Stimulated activated CD4-positive, alpha-beta T cell treated with anti-CD3 and anti-CD28 coated beads, TNF-alpha, amount 100 ng/mL, for 4 hours (primary cell): ENCODE measurements around the gene LHFPL4.
"Not testable (repeated sequence)": the region's sequence is repeated elsewhere in the genome, so short reads cannot be mapped to it uniquely, and the experiment has no call there.

Experiments
- DNase-seq, 3 experiments: peaks; one replicate each; pipeline ENCODE4 v3.0.0-alpha.2; 2020; ENCODE audit warnings: low read depth in 3 of 3

The LHFPL4 gene

GRCh38 chr3:9553021-9553947 lies at the start of gene LHFPL4:
TSS of gene LHFPL4 (minus strand) at chr3:9553822. CDS start at chr3:9552679, 1,143 bp downstream.
- DNase-seq, result no peak

- no peak for DNase-seq
Measured at GRCh38 chr3:9602620-9603019, 49.0 kb upstream of the LHFPL4 start.

- DNase-seq, result not testable (repeated sequence)
Measured at GRCh38 chr3:9601006-9601581, 47.5 kb upstream of the LHFPL4 start.

DNA sequence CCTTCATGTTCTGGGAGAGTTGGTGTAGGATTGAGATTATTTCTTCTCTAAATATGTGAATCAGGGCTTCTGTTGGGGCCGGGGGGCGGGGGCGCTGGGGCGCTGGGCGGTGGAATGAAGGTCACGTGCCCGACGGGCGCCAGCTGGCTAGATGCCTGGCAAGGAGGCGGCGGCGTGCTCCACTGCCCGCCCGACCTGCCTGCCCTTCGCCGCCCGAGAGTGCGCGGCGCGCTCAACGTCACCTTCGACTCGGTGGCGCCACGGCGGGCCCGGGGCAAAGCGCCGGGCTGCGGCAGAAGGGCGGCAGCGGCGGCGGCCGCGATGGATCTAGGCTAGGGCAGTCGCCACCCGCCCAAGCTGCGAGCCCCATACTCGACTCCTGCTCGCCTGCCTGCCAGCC lies 47.0 kb upstream of the LHFPL4 start:
- DNase-seq, result no peak

GRCh38 chr3:9598783-9599387 lies 45.3 kb upstream of the LHFPL4 start:
- DNase-seq, result no peak

- DNase-seq, result no peak
Measured at GRCh38 chr3:9595877-9596276, 42.3 kb upstream of the LHFPL4 start.

GRCh38 chr3:9591781-9592180 lies 38.2 kb upstream of the LHFPL4 start:
- not testable (repeated sequence) for DNase-seq

DNA sequence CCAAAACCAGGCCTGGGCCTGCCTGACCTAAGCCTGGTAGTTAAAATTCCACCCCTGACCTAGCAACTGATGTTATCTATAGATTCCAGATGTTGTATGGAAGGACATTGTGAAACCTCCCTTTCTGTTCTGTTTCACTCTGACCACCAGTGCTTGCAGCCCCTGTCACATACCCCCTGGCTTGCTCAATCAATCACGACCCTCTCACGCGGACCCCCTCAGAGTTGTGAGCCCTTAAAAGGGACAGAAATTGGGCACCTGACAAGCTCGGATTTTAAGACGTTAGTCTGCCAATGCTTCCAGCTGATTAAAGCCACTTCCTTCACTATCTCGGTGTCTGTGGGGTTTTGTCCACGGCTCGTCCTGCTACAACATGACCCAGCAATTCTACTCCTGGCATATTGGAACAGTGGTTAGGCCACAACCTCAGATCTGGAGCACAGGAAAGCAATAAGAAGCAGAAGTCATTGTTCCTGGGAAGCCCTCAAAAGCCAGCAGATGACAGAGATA lies 36.7 kb upstream of the LHFPL4 start:
- no peak for DNase-seq

- no peak for DNase-seq
Measured at GRCh38 chr3:9583792-9584191, 30.2 kb upstream of the LHFPL4 start.

- no peak for DNase-seq
Measured at GRCh38 chr3:9583371-9583770, 29.7 kb upstream of the LHFPL4 start.

GRCh38 chr3:9582332-9582731 lies 28.7 kb upstream of the LHFPL4 start:
- DNase-seq, result no peak

- DNase-seq, result no peak
Measured at GRCh38 chr3:9581742-9582141, 28.1 kb upstream of the LHFPL4 start.

- no peak for DNase-seq
Measured at GRCh38 chr3:9569054-9569453, 15.4 kb upstream of the LHFPL4 start.

- no peak for DNase-seq
Measured at GRCh38 chr3:9565316-9565715, 11.7 kb upstream of the LHFPL4 start.

GRCh38 chr3:9563851-9564250 lies 10.2 kb upstream of the LHFPL4 start:
- no peak for DNase-seq

GRCh38 chr3:9560056-9560455 lies 6.4 kb upstream of the LHFPL4 start:
- DNase-seq, result not testable (repeated sequence)

DNA sequence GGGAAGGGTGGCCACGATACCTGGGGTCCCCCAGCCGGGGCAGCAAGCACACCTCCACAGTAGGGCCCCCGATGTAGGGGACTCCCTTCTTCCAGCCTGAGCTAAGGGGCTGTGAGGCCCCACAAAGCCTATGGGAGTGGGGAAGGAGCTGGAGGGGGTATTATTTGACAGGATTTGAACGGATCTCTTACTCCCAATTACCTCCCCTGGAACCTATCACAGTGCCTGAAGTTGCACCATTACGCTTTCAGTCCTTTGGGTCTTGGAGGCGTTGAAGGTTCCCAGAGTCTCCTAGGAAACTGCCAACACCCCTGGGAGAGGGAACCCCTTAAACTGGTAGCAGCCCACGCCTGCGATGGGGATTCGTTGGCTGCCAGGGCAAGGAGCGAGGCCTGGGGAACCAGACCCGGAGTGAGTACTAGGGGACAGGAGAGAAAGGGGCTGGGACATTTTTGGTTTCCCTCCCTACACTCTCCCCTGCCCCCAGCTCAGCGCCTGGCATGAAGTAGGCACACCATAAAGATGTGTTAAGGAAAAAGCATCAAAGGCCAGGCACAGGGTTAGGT lies 409 bp upstream of the LHFPL4 start:
- DNase-seq, result no peak

GRCh38 chr3:9552252-9552999 lies 1.2 kb downstream of the LHFPL4 start:
- DNase-seq, result peak in 1 of 3 experiments; percentile 1

- DNase-seq, result no peak
Measured at GRCh38 chr3:9550999-9551398, 2.6 kb downstream of the LHFPL4 start.

- no peak for DNase-seq
Measured at GRCh38 chr3:9549600-9549999, 4.0 kb downstream of the LHFPL4 start.

- no peak for DNase-seq
Measured at GRCh38 chr3:9548991-9549390, 4.6 kb downstream of the LHFPL4 start.
